T-helper 1 cell (primary cell): ENCODE measurements around the gene RBBP5.

Source experiments
- DNase-seq, 5 donors: peaks; one replicate each; pipeline ENCODE4 v3.0.0-alpha.2; 2012 to 2020

RBBP5 gene

GRCh38 chr1:205128050-205128449 lies 6.3 kb upstream of the RBBP5 start:
- DNase-seq = no peak

- no peak for DNase-seq
Measured at GRCh38 chr1:205127646-205128045, 5.9 kb upstream of the RBBP5 start.

GRCh38 chr1:205124726-205125125 lies 2.9 kb upstream of the RBBP5 start:
- no peak for DNase-seq

- no peak for DNase-seq
Measured at GRCh38 chr1:205122489-205122882, 708 bp upstream of the RBBP5 start.

DNA sequence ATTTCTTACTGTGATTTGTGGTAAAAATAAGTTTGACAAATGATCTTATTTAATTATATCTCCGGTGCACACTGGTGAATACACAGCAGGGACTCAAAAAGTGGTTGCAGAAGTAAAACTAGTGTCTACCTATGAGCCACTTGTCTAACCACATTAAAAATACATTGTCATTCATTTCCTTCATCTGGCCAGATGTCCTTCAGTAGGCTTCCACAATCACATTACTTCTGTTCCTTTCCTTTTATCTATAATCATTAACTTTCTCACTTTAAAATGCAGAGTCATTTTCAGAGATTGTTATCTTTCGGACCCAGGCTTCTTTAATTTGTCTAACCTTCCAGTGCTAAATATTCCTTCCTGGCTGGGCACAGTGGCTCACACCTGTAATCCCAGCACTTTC lies 3.0 kb downstream of the RBBP5 start:
- no peak for DNase-seq

- no peak for DNase-seq
Measured at GRCh38 chr1:205111354-205111753, 10.4 kb downstream of the RBBP5 start.

DNA sequence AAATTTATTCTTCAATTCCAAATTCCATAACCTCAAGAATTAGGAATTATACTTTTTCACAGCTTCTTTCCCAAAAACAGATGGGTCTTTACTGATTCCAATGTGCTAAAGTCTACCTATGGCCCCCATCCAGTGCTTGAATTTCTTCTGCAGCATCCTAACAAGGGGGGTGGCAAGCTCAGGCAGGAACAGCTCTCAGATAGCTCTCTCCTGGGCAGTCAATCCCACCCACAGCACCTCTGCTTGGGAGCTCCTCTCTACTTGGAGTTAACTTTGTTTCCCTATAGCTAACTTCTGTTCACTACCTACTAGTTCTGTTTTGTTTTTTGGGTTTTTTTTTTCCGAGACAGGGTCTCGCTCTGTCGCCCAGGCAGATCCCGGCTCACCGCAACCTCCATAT lies 12.1 kb downstream of the RBBP5 start:
- DNase-seq = no peak

DNA sequence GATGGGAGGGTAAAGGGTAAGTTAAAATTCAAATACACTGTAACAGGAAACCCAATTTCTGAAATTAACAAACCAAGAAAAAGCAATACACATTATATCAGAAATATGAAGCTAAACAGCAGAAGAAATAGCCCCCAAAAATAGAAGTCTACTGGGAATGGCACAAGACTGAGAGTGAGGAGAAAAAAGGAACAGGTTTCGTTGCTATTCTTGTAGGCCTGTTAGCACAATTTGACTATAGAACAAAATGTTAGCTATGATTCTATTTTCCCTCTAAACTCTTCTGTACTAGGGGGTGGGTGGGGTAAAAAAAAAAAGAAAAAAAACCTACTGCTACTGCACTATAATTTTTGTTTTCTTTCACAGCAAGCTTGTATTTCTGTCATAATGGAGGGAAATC lies 12.5 kb downstream of the RBBP5 start:
- no peak for DNase-seq

- DNase-seq = no peak
Measured at GRCh38 chr1:205108464-205108863, 13.3 kb downstream of the RBBP5 start.

- DNase-seq = no peak
Measured at GRCh38 chr1:205107327-205107726, 14.5 kb downstream of the RBBP5 start.

DNA sequence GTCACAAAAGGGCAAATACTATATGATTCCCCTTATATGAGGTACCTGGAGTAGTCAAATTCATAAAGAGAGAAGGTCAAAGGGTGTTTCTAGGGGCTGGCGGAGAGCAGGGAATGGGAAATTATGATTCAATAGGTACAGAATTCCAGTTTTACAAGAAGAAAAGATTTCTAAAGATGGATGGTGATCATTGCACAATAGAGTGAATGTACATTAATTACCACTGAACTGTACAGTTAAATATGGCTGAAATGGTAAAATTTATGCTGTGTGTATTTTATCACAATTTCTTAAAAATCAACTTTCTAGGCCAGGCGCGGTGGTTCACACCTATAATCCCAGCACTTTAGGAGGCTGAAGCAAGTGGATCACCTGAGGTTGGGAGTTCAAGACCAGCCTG lies 19.4 kb downstream of the RBBP5 start:
- no peak for DNase-seq

GRCh38 chr1:205098242-205098641 lies 23.5 kb downstream of the RBBP5 start:
- no peak for DNase-seq

DNA sequence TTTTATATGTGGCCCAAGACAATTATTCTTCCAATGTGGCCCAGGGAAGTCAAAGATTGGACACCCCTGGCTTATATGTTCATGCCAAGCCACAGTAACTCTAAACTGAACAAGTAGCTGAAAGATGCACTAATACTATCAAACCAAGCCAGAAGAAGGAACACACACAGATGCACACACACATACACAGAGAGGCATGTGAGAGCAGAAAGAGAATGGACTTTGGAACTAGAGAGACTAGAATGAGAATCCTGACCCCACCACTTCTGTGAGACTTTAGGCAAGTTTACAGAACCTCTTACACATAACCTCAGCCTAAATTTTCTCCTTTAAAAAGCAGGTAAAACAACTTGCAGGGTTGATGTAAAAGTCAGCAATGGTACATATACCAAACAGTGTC lies 26.4 kb downstream of the RBBP5 start:
- DNase-seq = no peak

- no peak for DNase-seq
Measured at GRCh38 chr1:205091043-205091740, 30.6 kb downstream of the RBBP5 start.

DNA sequence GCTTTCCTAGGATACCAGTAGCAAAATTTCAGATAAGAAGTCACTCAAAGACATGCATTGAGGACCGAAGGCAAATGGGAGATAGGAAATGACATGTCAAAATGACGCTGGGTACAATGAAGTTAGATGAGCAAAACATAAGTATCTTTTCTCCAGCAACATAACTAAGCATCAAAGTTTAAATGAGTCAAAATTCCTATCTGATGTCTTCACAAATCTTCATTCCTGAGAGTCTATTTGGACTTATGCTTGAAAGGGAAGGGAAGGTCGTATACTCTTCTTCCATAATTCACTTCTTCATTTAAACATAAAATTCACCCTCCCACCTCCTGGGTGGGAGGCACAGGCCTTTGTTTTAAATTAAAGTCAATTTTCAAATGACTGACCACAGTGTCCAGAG lies 33.4 kb downstream of the RBBP5 start:
- DNase-seq = no peak

GRCh38 chr1:205084360-205084759 lies 37.4 kb downstream of the RBBP5 start, which contains the start of gene TMEM81:
Gene TMEM81 (minus strand): TSS chr1:205084460. CDS start chr1:205084320, 140 bp downstream.
- no peak for DNase-seq

- no peak for DNase-seq
Measured at GRCh38 chr1:205082431-205082830, 39.3 kb downstream of the RBBP5 start.

DNA sequence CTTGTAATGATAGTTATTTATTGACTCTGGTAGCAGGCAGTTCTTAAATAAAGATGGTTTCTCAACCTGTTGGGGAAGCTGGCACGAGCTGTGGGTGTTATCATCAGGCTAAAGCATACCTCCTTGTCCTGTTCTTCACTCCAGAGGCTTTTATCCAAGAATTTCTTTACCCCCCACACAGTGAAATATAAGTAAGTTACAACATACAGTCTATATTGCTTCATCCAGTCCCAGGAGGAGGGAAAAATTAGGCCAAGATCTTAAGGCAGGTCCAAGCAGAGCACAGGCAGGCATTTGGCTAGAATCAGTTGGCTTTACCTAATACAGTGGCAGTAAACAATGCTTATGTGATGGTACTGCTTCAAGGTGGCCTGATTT lies 43.9 kb downstream of the RBBP5 start:
- DNase-seq = no peak

DNA sequence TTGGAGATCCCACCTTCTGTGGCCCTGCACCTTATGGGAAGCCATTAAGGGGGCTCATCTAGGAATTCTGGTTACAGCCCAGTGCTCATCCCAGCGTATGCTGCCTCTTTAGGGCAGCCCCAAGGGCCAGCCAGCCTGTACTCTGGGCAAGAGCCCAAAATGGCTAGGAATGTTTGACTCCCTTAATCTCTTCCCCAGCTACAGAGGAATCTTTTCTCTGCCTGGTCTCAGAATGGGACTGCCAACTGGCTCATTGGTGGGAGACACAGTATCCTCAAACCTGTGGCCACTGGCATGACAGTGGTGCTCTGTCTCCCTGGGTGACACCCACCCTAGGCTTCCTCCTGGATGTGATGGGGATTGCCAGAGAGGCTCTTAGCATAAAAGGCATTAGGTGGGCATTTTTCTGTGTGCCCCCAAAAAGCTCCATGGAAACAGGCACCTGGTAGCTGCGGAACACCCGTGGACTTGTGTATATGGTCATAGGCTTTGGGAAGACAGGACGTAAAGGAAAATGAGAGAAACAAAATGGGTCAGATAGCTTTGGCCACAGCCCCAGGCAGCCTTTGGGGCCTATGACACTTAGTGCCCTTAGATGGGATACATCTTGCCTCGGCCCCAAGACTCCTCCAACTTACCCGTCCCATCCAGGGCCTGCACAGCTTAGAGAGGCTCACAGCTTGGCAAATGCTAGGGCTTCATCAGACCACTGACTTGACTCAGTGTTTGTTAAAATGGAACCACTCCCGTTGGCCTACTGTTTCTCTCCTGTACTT lies 44.4 kb downstream of the RBBP5 start:
- DNase-seq = no peak

- DNase-seq = no peak
Measured at GRCh38 chr1:205076245-205076761, 45.5 kb downstream of the RBBP5 start.

DNA sequence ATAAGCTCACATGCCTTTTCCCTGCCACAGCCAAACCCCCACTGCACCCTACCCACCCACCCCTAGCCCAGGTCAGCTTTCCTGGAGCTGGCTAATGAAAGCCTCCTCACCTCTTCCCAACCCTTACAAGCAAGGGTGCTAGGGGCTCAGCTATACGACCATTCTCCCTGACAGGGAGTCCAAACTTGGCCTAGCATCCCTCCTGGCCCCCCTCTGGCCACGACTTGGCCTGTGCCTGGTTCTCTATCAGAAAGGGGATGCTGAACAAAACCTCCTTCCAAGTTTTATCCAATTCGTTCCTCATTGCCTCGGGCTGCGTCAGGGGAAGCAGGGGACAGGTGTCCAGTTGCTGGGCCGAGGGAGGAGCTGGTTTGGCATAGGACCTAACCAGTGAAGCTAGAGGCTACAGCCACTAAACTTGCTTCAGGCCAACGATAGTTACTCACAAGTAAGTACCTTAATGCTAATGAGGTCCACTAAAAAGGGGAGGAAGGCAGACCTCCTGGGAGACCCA lies 46.1 kb downstream of the RBBP5 start:
- DNase-seq = no peak

DNA sequence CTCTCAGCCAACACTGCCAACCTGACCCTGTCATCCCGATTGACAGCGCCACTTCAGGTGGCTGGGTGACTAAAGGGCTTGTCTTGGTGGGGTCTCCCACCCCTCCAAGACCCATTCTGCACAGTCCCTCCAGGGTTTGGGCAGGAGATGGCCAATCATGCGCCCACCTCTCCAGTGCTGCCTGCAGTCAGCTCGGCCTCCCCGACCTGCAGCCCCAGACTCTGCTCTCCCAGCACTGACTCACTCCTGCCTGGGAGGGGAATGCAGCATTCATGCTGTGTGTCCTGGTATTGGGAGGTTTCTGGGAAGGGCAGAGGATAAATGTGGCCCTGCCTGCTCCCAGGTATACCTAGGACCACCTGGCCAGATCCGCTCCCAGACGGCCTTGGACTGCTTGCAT lies 47.3 kb downstream of the RBBP5 start:
- no peak for DNase-seq

- no peak for DNase-seq
Measured at GRCh38 chr1:205074084-205074483, 47.7 kb downstream of the RBBP5 start.

- DNase-seq = no peak
Measured at GRCh38 chr1:205073511-205073910, 48.3 kb downstream of the RBBP5 start.
